ENCODE measurements around the gene KRTAP12-4.

KRTAP12-4 gene

GRCh38 chr21:44606495-44606894 lies 48.0 kb downstream of the KRTAP12-4 start:
- DNase-seq = no peak
